WI38 (cell line): ENCODE measurements around the gene EXD1.

Experiments
- H3K4me3 ChIP-seq: 2 replicates; pipeline ENCODE4 v1.5.1; 2011; ENCODE audit warnings: low read depth, mild to moderate bottlenecking, control low read depth, low read length
- TF ChIP-seq, protein P1 (sequence below): IDR thresholded peaks from 2 replicates; pipeline ENCODE4 v1.5.1; 2012; ENCODE audit warnings: low read depth, mild to moderate bottlenecking, control low read depth, low read length

Gene EXD1

GRCh38 chr15:41230345-41230649, 260 bp downstream of the EXD1 start:
- peak overlapping the region; percentile 93 for H3K4me3 ChIP-seq
- TF ChIP-seq, protein P1, sequence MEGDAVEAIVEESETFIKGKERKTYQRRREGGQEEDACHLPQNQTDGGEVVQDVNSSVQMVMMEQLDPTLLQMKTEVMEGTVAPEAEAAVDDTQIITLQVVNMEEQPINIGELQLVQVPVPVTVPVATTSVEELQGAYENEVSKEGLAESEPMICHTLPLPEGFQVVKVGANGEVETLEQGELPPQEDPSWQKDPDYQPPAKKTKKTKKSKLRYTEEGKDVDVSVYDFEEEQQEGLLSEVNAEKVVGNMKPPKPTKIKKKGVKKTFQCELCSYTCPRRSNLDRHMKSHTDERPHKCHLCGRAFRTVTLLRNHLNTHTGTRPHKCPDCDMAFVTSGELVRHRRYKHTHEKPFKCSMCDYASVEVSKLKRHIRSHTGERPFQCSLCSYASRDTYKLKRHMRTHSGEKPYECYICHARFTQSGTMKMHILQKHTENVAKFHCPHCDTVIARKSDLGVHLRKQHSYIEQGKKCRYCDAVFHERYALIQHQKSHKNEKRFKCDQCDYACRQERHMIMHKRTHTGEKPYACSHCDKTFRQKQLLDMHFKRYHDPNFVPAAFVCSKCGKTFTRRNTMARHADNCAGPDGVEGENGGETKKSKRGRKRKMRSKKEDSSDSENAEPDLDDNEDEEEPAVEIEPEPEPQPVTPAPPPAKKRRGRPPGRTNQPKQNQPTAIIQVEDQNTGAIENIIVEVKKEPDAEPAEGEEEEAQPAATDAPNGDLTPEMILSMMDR: no peak

GRCh38 chr15:41219381-41219780, 11.2 kb downstream of the EXD1 start:
- H3K4me3 ChIP-seq: no peak overlapping the region
- TF ChIP-seq, protein P1: no peak

- no peak overlapping the region for H3K4me3 ChIP-seq
- TF ChIP-seq, protein P1: no peak
These were observed 11.7 kb downstream of the EXD1 start for GRCh38 chr15:41218851-41219250.

DNA sequence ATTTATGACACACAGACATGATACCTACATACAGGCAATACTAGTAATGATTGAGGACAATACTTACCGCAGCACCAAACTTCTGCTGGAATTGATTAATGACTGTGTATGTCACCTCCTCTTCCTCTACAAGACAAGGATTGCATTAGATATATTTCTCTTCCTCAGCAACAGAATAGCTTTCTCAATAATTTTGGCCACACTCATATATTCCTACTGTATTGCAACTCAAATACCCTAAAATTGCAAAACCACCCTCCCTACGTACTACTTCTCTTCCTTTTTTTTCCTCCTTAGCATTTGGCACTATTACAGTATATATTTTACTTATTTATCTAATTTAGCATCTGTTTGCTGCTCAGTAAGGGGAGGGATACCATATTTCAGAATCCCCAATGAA, 14.8 kb downstream of the EXD1 start:
- no peak overlapping the region for H3K4me3 ChIP-seq
- TF ChIP-seq, protein P1: no peak

DNA sequence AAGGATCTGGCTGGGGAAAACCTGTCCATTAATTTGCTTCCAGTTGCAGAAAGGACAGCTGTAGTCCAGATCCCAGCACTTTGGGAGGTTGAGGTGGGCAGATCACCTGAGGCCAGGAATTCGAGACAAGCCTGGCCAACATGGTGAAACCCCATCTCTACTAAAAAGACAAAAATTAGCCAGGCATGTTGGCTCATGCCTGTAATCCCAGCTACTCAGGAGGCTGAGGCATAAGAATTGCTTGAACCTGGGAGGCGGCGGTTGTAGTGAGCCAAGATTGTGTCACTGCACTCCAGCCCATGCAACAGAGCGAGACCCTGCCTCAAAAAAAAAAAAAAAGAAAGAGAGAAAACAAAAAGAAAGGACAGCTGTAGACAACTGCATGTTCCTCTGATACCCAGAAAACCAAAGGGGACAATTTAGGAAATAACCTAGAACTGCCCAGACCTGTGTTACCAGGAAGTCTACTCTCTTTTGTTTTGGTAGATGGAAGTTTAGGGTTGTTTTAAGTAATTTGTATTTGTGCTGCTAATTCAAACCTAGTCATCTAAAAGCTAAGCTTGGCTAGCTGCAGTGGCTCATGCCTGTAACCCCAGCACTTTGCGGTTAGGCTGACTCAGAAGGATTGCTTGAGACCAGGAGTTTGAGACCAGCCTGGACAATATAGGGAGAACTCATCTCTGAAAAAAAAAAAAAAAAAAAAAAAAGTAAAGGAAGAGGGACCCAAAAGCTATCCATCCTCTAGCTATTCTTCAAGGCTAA, 22.7 kb downstream of the EXD1 start:
- TF ChIP-seq, protein P1: no peak
- H3K4me3 ChIP-seq: no peak overlapping the region

DNA sequence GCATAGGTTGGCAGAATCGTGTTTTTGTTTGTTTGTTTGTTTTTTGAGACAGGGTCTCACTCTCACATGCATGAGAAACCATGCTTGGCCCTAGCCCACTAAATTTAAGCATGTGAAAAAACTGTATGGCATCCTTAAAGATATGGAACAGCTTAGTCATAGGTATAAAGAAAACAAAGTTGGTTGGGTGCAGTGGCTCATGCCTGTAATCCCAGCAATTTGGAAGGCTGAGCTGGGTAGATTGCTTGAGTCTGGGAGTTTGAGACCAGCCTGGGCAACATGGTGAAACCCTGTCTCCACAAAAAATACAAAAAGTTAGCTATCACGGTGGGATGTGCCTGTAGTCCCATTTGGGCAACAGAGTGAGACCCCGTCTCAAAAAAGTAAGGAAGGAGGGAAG, 25.2 kb downstream of the EXD1 start:
- H3K4me3 ChIP-seq: no peak overlapping the region
- TF ChIP-seq, protein P1: no peak

GRCh38 chr15:41203395-41203794, 27.2 kb downstream of the EXD1 start:
- no peak overlapping the region for H3K4me3 ChIP-seq
- TF ChIP-seq, protein P1: no peak
